Caco-2 (cell line): ENCODE data around the gene ABHD17C. TPM values are rescaled to one million over a fixed set of nuclear protein-coding genes. Genes with fewer than 3 reads are reported as not detected.

Source experiments
- BruUV-seq: library from RNA; stranded (reverse); fragments of 400-500 nt; replicated peaks from 2 replicates; lab custom pipeline; 2021; lab: Mats Ljungman, UMichigan
- CTCF ChIA-PET: fragments of 300-600 bp; sonication (Branson Sonifier 250); formaldehyde crosslinking; loops from one replicate; lab custom pipeline; 2022; ENCODE audit warnings: antibody characterized with exemption; lab: Charles Lee
- POLR2A ChIA-PET: fragments of 300-600 bp; sonication (Branson Sonifier 250); formaldehyde crosslinking; loops from one replicate; lab custom pipeline; 2022; ENCODE audit warnings: antibody characterized with exemption; lab: Charles Lee
- DNase-seq, 2 experiments: peaks; one replicate each; pipeline versions ENCODE4 v3.0.0 to v3.0.0-alpha.2; 2020 to 2022
- H3K27me3 ChIP-seq: replicated peaks from 2 replicates; pipeline ENCODE4 v1.6.0; 2011; ENCODE audit warnings: low read length; ENCODE audit not compliant: control insufficient read depth, insufficient read depth
- H3K36me3 ChIP-seq: 2 replicates; pipeline ENCODE4 v1.5.1; 2011; ENCODE audit warnings: low read length; ENCODE audit not compliant: control insufficient read depth, insufficient read depth
- H3K4me1 ChIP-seq: fragments of 250-450 bp; sonication (Bioruptor Pico); 2 replicates; pipeline ENCODE4 v1.5.1; 2020; ENCODE audit warnings: mild to moderate bottlenecking
- H3K4me3 ChIP-seq: 2 replicates; pipeline ENCODE4 v1.5.1; 2011; ENCODE audit warnings: low read depth, mild to moderate bottlenecking, control low read depth, low read length
- H3K9me3 ChIP-seq: fragments of 250-450 bp; sonication (Bioruptor Pico); 2 replicates; pipeline ENCODE4 v1.5.1; 2020; ENCODE audit warnings: mild to moderate bottlenecking, moderate library complexity
- H3K27ac Mint-ChIP-seq: one replicate; pipeline ENCODE4 v1.8.0; 2022; ENCODE audit warnings: mixed read lengths; ENCODE audit not compliant: unreplicated experiment
- H3K27me3 Mint-ChIP-seq: one replicate; pipeline ENCODE4 v1.8.0; 2022; ENCODE audit warnings: mixed read lengths; ENCODE audit not compliant: insufficient read depth, unreplicated experiment
- H3K36me3 Mint-ChIP-seq: one replicate; pipeline ENCODE4 v1.8.0; 2022; ENCODE audit warnings: mild to moderate bottlenecking, mixed read lengths; ENCODE audit not compliant: insufficient read depth, unreplicated experiment
- H3K4me1 Mint-ChIP-seq: one replicate; pipeline ENCODE4 v1.8.0; 2022; ENCODE audit warnings: low read depth, mixed read lengths; ENCODE audit not compliant: unreplicated experiment
- H3K4me3 Mint-ChIP-seq: one replicate; pipeline ENCODE4 v1.8.0; 2022; ENCODE audit warnings: mild to moderate bottlenecking, moderate library complexity, mixed read lengths; ENCODE audit not compliant: unreplicated experiment
- H3K9me3 Mint-ChIP-seq: one replicate; pipeline ENCODE4 v1.8.0; 2022; ENCODE audit warnings: mixed read lengths; ENCODE audit not compliant: unreplicated experiment
- intact Hi-C: fragments of 100-400 bp; cut with micrococcal nuclease; formaldehyde crosslinking; loops from one replicate; pipeline ENCODE4 v1.10.0; 2022; ENCODE audit not compliant: unreplicated experiment
- total RNA-seq: library from RNA; stranded (reverse); gene quantifications from 2 replicates; pipeline ENCODE4 v1.2.3, GENCODE V29; 2022
- TF ChIP-seq, protein P1 (sequence below), 2 experiments: fragments of 200-600 bp in 1 of 2; IDR thresholded peaks; 1 replicate in 1 of 2; 2 replicates in 1 of 2; pipeline versions ENCODE4 v1.5.1 to v1.8.0; 2011 to 2022; ENCODE audit warnings: antibody characterized with exemption in 1 of 2, control low read depth in 1 of 2, inconsistent platforms in 1 of 2, low read depth in 1 of 2, low read length in 1 of 2, mild to moderate bottlenecking in 1 of 2, moderate library complexity in 1 of 2; ENCODE audit not compliant: insufficient read depth in 1 of 2, severe bottlenecking in 1 of 2, unreplicated experiment in 1 of 2

Gene ABHD17C
- total RNA-seq, 1 experiment from 2014 or later, result 25.0 TPM

- DNase-seq, result peak in 1 of 2 experiments; percentile 15
- Mint-ChIP-seq H3K4me1 (peaks cover 5% of the 10 kb centered on the region), H3K4me3 (peak overlapping the region; percentile 72), H3K27me3 (peaks cover 8% of the 10 kb centered on the region), H3K27ac (no peak overlapping the region), H3K9me3 (no peaks in the 10 kb centered on the region), H3K36me3 (no peaks in the 10 kb centered on the region)
- Histone ChIP-seq H3K36me3 (no peaks in the 10 kb centered on the region), H3K27me3 (no peaks in the 10 kb centered on the region; the same call in 1 of the 2 replicates), H3K9me3 (no peaks in the 10 kb centered on the region), H3K4me3 (peak overlapping the region; percentile 36), H3K4me1 (no peaks in the 10 kb centered on the region)
- BruUV-seq, result no TSS peak
- ChIA-PET CTCF (interaction anchor here (0.7 to 5.4 kb wide), 9 partner anchors 26 to 213 kb away, joined by 3 to 66 read pairs (median 5); no protein-coding TSS in a partner anchor), POLR2A (no interaction called here)
- TF ChIP-seq, protein P1, sequence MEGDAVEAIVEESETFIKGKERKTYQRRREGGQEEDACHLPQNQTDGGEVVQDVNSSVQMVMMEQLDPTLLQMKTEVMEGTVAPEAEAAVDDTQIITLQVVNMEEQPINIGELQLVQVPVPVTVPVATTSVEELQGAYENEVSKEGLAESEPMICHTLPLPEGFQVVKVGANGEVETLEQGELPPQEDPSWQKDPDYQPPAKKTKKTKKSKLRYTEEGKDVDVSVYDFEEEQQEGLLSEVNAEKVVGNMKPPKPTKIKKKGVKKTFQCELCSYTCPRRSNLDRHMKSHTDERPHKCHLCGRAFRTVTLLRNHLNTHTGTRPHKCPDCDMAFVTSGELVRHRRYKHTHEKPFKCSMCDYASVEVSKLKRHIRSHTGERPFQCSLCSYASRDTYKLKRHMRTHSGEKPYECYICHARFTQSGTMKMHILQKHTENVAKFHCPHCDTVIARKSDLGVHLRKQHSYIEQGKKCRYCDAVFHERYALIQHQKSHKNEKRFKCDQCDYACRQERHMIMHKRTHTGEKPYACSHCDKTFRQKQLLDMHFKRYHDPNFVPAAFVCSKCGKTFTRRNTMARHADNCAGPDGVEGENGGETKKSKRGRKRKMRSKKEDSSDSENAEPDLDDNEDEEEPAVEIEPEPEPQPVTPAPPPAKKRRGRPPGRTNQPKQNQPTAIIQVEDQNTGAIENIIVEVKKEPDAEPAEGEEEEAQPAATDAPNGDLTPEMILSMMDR (IDR thresholded peaks at IDR 0.05; ENCODE audit: insufficient read depth in 1 of 2, low read depth in 1 of 2, low read length in 1 of 2, severe bottlenecking in 1 of 2, unreplicated experiment in 1 of 2), result no peak
- intact Hi-C loops, result loop anchor here (1.0 kb wide), 4 partner anchors 161 to 325 kb away; no protein-coding TSS in a partner anchor
These were observed 84.7 kb downstream of the ABHD17C start for GRCh38 chr15:80779658-80780415.

- Mint-ChIP-seq H3K4me3 (peak overlapping the region; percentile 72), H3K27me3 (peaks cover 8% of the 10 kb centered on the region), H3K4me1 (peaks cover 5% of the 10 kb centered on the region), H3K9me3 (no peaks in the 10 kb centered on the region), H3K27ac (no peak overlapping the region), H3K36me3 (no peaks in the 10 kb centered on the region)
- intact Hi-C loops, result no loop called here
- CTCF ChIA-PET, result interaction anchor here (1.4 to 5.4 kb wide), 5 partner anchors 121 to 213 kb away, joined by 5 to 66 read pairs (median 9); no protein-coding TSS in a partner anchor
- TF ChIP-seq, protein P1 (IDR thresholded peaks at IDR 0.05; ENCODE audit: insufficient read depth in 1 of 2, low read depth in 1 of 2, low read length in 1 of 2, severe bottlenecking in 1 of 2, unreplicated experiment in 1 of 2), result no peak
- DNase-seq, result peak; percentile 47 to 69
- no peaks in the 10 kb centered on the region for H3K36me3 ChIP-seq
- POLR2A ChIA-PET, result no interaction called here
- no peaks in the 10 kb centered on the region; the same call in 1 of the 2 replicates for H3K27me3 ChIP-seq
- no TSS peak for BruUV-seq
- H3K4me3 ChIP-seq, result no peak overlapping the region
- no peaks in the 10 kb centered on the region for H3K9me3 ChIP-seq
- H3K4me1 ChIP-seq, result no peaks in the 10 kb centered on the region
These were observed 85.5 kb downstream of the ABHD17C start for GRCh38 chr15:80780416-80781221.

DNA sequence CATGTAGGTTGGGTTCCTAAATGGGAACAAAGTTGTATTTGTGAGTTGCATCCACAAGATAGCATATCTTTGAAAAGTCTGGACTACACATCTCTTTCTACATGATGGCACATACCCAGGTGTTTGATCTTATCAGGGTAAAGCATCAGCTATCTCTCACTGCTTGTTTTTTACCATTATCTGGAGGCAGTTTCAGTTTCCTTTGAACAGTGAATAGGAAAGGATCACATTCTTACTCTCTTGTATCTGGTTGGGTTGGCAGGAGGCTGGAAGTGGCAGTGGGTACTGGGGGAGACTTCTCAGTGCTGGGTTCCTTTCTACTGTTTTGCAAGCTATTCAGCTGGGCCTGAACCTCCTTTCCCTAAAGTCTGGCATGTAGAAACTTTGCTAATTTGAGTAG is 88.2 kb downstream of the ABHD17C start:
- H3K4me1 Mint-ChIP-seq, result peaks cover 5% of the 10 kb centered on the region
- TF ChIP-seq, protein P1 (IDR thresholded peaks at IDR 0.05; ENCODE audit: insufficient read depth in 1 of 2, low read depth in 1 of 2, low read length in 1 of 2, severe bottlenecking in 1 of 2, unreplicated experiment in 1 of 2), result no peak
- Histone ChIP-seq H3K36me3 (no peaks in the 10 kb centered on the region), H3K9me3 (no peaks in the 10 kb centered on the region), H3K4me1 (no peaks in the 10 kb centered on the region), H3K4me3 (no peak overlapping the region), H3K27me3 (no peaks in the 10 kb centered on the region; the same call in 1 of the 2 replicates)
- POLR2A ChIA-PET, result no interaction called here
- H3K27ac Mint-ChIP-seq, result no peak overlapping the region
- H3K27me3 Mint-ChIP-seq, result peaks cover 8% of the 10 kb centered on the region
- no peaks in the 10 kb centered on the region for H3K9me3 Mint-ChIP-seq
- no peak overlapping the region for H3K4me3 Mint-ChIP-seq
- BruUV-seq, result no TSS peak
- H3K36me3 Mint-ChIP-seq, result no peaks in the 10 kb centered on the region
- no peak for DNase-seq
- CTCF ChIA-PET, result no interaction called here
- intact Hi-C loops, result no loop called here
